ENCODE measurements around the gene BARD1. TPM values are rescaled to one million over a fixed set of nuclear protein-coding genes. Genes with fewer than 3 reads are reported as not detected.

The BARD1 gene
- total RNA-seq (2022): 23.8 and 26.1 TPM in 2 replicates
- Bru-seq, nascent RNA: percentile 91 among the genes with signal in this experiment
- percentile 86 among the genes with signal in this experiment for BruChase-seq, experiment 1, labeled RNA remaining after a 2-hour chase
- BruChase-seq, experiment 2, labeled RNA remaining after a 6-hour chase: percentile 74 among the genes with signal in this experiment
- long read RNA-seq, full-length matches to known transcripts: 23 of 27 reads
- long read RNA-seq, partial matches to known transcripts: 2 of 27 reads
- long read RNA-seq, other reads (novel, unspliced or antisense): 2 of 27 reads

DNA sequence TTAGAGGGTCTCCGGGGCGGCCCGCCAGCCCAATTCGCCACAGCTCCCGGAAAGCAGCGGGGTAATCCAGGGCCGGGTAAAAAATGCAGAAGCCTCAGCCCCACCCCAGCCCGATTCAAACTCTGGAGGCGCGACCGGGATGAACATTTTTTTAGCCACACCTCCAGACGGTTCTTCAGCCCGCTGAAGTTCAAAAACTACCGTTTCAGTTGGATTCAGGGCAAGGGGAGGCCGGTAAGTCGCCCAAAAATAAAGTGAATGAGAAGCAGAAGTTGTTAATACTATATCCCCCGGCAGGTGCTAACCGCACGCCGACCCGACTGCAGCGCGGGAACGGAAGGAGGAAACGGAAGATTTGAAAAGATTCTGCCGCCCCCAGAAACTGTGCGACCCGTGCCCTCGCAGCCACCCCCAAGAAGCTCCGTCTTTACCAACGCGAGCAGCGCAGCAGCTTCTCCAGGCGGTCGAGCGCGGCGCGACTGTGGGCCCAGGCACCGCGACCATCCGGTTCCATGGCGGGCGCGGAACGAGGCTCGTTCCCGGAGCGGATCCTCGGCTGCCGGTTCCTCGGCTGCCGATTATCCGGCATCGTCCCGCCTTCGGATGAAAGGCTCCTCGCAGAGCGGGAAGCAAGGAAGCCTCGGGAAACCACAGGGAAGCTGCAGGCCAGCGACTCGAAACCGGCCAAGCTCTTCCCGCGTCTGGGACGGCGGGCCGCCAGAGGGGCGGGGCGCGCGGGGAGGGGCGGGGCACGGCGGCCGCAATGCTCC is at the start of gene BARD1:
Gene BARD1 (minus strand): TSS at position 703 of the 770 bp plus-strand sequence. CDS start 114 bp downstream, at position 589.
- Histone ChIP-seq H3K4me1 (peaks cover 12% of the 10 kb centered on the region; the same call in 1 of the 2 replicates), H3K4me3 (ENCODE audit: low read depth, low read length) (peak within 1 kb of the TSS; percentile 68), H3K36me3 (ENCODE audit: control insufficient read depth, insufficient read depth, low read length) (no peaks in the 10 kb centered on the region), H3K27me3 (replicated peaks; ENCODE audit: control insufficient read depth, insufficient read depth, low read length) (no peaks in the 10 kb centered on the region), H3K9me3 (no peaks in the 10 kb centered on the region)
- no TSS peak for BruUV-seq (replicated peaks)
- peak within 1 kb of the TSS; percentile 77 for H3K4me3 Mint-ChIP-seq (ENCODE audit: unreplicated experiment)
- no peaks in the 10 kb centered on the region for H3K9me3 Mint-ChIP-seq (ENCODE audit: unreplicated experiment)
- DNase-seq: peak; percentile 64 to 65
- peak within 1 kb of the TSS; percentile 95 for H3K27ac Mint-ChIP-seq (ENCODE audit: unreplicated experiment)
- no peaks in the 10 kb centered on the region for H3K27me3 Mint-ChIP-seq (ENCODE audit: insufficient read depth, unreplicated experiment)
- ChIA-PET CTCF (interaction anchor here (0.5 to 1.0 kb wide), 5 partner anchors 105 to 483 kb away, joined by 3 to 8 read pairs (median 5); no protein-coding TSS in a partner anchor), POLR2A (interaction anchor here (0.6 to 0.7 kb wide), 6 partner anchors 8 to 1048 kb away, joined by 3 to 15 read pairs (median 5); partner anchors contain the start of gene ATIC)
- H3K4me1 Mint-ChIP-seq (ENCODE audit: low read depth, unreplicated experiment): peaks cover 10% of the 10 kb centered on the region
- TF ChIP-seq, protein P1, sequence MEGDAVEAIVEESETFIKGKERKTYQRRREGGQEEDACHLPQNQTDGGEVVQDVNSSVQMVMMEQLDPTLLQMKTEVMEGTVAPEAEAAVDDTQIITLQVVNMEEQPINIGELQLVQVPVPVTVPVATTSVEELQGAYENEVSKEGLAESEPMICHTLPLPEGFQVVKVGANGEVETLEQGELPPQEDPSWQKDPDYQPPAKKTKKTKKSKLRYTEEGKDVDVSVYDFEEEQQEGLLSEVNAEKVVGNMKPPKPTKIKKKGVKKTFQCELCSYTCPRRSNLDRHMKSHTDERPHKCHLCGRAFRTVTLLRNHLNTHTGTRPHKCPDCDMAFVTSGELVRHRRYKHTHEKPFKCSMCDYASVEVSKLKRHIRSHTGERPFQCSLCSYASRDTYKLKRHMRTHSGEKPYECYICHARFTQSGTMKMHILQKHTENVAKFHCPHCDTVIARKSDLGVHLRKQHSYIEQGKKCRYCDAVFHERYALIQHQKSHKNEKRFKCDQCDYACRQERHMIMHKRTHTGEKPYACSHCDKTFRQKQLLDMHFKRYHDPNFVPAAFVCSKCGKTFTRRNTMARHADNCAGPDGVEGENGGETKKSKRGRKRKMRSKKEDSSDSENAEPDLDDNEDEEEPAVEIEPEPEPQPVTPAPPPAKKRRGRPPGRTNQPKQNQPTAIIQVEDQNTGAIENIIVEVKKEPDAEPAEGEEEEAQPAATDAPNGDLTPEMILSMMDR (IDR thresholded peaks at IDR 0.05; ENCODE audit: insufficient read depth in 1 of 2, low read depth in 1 of 2, low read length in 1 of 2, severe bottlenecking in 1 of 2, unreplicated experiment in 1 of 2): no peak
- intact Hi-C loops (cut with micrococcal nuclease; ENCODE audit: unreplicated experiment): loop anchor here (2.0 to 10.0 kb wide), 4 partner anchors 137 to 1574 kb away; no protein-coding TSS in a partner anchor
- H3K36me3 Mint-ChIP-seq (ENCODE audit: insufficient read depth, unreplicated experiment): peaks cover 12% of the 10 kb centered on the region

DNA sequence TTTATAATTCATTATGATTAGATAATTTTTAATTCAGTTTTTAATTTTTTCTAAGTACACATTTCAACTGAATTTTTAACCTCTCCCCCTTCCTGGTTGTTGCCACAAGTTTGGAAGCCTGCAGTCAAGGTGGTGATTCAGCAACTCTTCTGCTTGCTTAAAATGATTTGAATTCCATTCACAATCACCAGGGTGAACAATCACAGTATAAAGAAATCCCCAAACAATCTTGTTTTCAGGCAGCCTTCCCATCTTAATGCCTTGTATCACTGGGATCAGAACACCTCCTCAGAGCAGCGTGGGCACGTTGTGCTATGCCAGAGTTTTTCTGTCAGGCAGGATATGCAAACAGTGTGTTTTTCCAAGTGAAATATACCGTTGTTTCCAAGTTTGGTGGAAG is 46.7 kb upstream of the BARD1 start:
- H3K36me3 ChIP-seq (ENCODE audit: control insufficient read depth, insufficient read depth, low read length): no peaks in the 10 kb centered on the region
- intact Hi-C loops (cut with micrococcal nuclease; ENCODE audit: unreplicated experiment): no loop called here
- TF ChIP-seq, protein P1 (IDR thresholded peaks at IDR 0.05; ENCODE audit: insufficient read depth in 1 of 2, low read depth in 1 of 2, low read length in 1 of 2, severe bottlenecking in 1 of 2, unreplicated experiment in 1 of 2): no peak
- no peak overlapping the region for H3K27ac Mint-ChIP-seq (ENCODE audit: unreplicated experiment)
- H3K27me3 Mint-ChIP-seq (ENCODE audit: insufficient read depth, unreplicated experiment): peaks cover 3% of the 10 kb centered on the region
- DNase-seq: no peak
- CTCF ChIA-PET: no interaction called here
- H3K27me3 ChIP-seq (replicated peaks; ENCODE audit: control insufficient read depth, insufficient read depth, low read length): no peaks in the 10 kb centered on the region
- POLR2A ChIA-PET: no interaction called here
- H3K4me1 Mint-ChIP-seq (ENCODE audit: low read depth, unreplicated experiment): no peaks in the 10 kb centered on the region
- no peaks in the 10 kb centered on the region for H3K9me3 ChIP-seq
- no peak overlapping the region for H3K4me3 Mint-ChIP-seq (ENCODE audit: unreplicated experiment)
- BruUV-seq (replicated peaks): no TSS peak
- no peaks in the 10 kb centered on the region for H3K9me3 Mint-ChIP-seq (ENCODE audit: unreplicated experiment)
- no peak overlapping the region for H3K4me3 ChIP-seq (ENCODE audit: low read depth, low read length)
- H3K4me1 ChIP-seq: no peaks in the 10 kb centered on the region
- no peaks in the 10 kb centered on the region for H3K36me3 Mint-ChIP-seq (ENCODE audit: insufficient read depth, unreplicated experiment)

DNA sequence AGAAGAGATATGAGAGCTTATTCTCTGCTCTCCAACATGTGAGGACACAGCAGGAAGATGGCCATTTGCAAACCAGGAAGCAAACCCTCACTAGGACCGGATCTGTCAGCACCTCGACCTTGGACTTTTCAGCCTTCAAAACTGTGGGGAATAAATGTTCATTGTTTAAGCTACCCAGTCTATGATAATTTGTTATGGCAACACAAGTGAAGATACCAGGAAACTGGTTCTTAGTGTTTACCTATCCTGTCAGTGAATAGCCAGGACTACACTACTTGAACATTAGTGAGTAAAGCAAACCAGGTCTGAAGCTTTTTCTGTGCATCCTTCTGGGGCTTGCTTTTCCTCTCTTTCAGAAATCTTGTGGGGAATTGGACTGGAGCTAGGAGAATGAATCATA is 44.4 kb upstream of the BARD1 start:
- Mint-ChIP-seq H3K36me3 (ENCODE audit: insufficient read depth, unreplicated experiment) (no peaks in the 10 kb centered on the region), H3K27me3 (ENCODE audit: insufficient read depth, unreplicated experiment) (peaks cover 2% of the 10 kb centered on the region), H3K9me3 (ENCODE audit: unreplicated experiment) (no peaks in the 10 kb centered on the region), H3K27ac (ENCODE audit: unreplicated experiment) (no peak overlapping the region), H3K4me1 (ENCODE audit: low read depth, unreplicated experiment) (no peaks in the 10 kb centered on the region), H3K4me3 (ENCODE audit: unreplicated experiment) (no peak overlapping the region)
- H3K9me3 ChIP-seq: no peaks in the 10 kb centered on the region
- BruUV-seq (replicated peaks): no TSS peak
- ChIA-PET POLR2A (no interaction called here), CTCF (interaction anchor here (0.5 to 1.1 kb wide), 2 partner anchors 22 to 92 kb away, joined by 3 read pairs; no protein-coding TSS in a partner anchor)
- DNase-seq: no peak
- no peaks in the 10 kb centered on the region for H3K27me3 ChIP-seq (replicated peaks; ENCODE audit: control insufficient read depth, insufficient read depth, low read length)
- no peaks in the 10 kb centered on the region for H3K36me3 ChIP-seq (ENCODE audit: control insufficient read depth, insufficient read depth, low read length)
- no peaks in the 10 kb centered on the region for H3K4me1 ChIP-seq
- TF ChIP-seq, protein P1 (IDR thresholded peaks at IDR 0.05; ENCODE audit: insufficient read depth in 1 of 2, low read depth in 1 of 2, low read length in 1 of 2, severe bottlenecking in 1 of 2, unreplicated experiment in 1 of 2): no peak
- H3K4me3 ChIP-seq (ENCODE audit: low read depth, low read length): no peak overlapping the region
- intact Hi-C loops (cut with micrococcal nuclease; ENCODE audit: unreplicated experiment): no loop called here
